Parathyroid adenoma (tissue), 2 donors: ENCODE data around the gene CBL.
"Not testable (repeated sequence)": the region's sequence is repeated elsewhere in the genome, so short reads cannot be mapped to it uniquely, and the experiment has no call there.

ENCODE experiments used
- H2AFZ ChIP-seq: fragments of 300-600 bp; sonication (generic); one replicate; pipeline ENCODE4 v1.7.0; 2017; ENCODE audit warnings: antibody characterized with exemption, mild to moderate bottlenecking
- H3K27ac ChIP-seq: fragments of 300-600 bp; sonication (generic); one replicate; pipeline ENCODE4 v1.7.0; 2017
- H3K27me3 ChIP-seq: fragments of 300-600 bp; sonication (generic); one replicate; pipeline ENCODE4 v1.7.0; 2017; ENCODE audit warnings: low read length; ENCODE audit not compliant: control insufficient read depth, insufficient read depth
- H3K36me3 ChIP-seq: fragments of 300-600 bp; sonication (generic); one replicate; pipeline ENCODE4 v1.7.0; 2017; ENCODE audit warnings: low read length; ENCODE audit not compliant: control insufficient read depth, insufficient read depth
- H3K4me1 ChIP-seq: fragments of 300-600 bp; sonication (generic); one replicate; pipeline ENCODE4 v1.7.0; 2017; ENCODE audit warnings: control low read depth
- H3K4me2 ChIP-seq: fragments of 300-600 bp; sonication (generic); one replicate; pipeline ENCODE4 v1.7.0; 2017; ENCODE audit warnings: low read length
- H3K4me3 ChIP-seq: fragments of 300-600 bp; sonication (generic); one replicate; pipeline ENCODE4 v1.7.0; 2017; ENCODE audit warnings: low read depth, low read length
- H3K79me2 ChIP-seq: fragments of 300-600 bp; sonication (generic); one replicate; pipeline ENCODE4 v1.7.0; 2017; ENCODE audit warnings: control low read depth
- H3K9ac ChIP-seq: fragments of 300-600 bp; sonication (generic); one replicate; pipeline ENCODE4 v1.7.0; 2017; ENCODE audit warnings: mild to moderate bottlenecking
- H3K9me3 ChIP-seq: fragments of 300-600 bp; sonication (generic); one replicate; pipeline ENCODE4 v1.7.0; 2017; ENCODE audit warnings: low read length; ENCODE audit not compliant: control insufficient read depth
- CTCF ChIP-seq: fragments of 300-600 bp; sonication (generic); IDR thresholded peaks from one replicate; pipeline ENCODE4 v1.7.0; 2017; ENCODE audit warnings: antibody characterized with exemption, mild to moderate bottlenecking
- donor health status: primary hyperparathyroidism.

CBL gene

DNA sequence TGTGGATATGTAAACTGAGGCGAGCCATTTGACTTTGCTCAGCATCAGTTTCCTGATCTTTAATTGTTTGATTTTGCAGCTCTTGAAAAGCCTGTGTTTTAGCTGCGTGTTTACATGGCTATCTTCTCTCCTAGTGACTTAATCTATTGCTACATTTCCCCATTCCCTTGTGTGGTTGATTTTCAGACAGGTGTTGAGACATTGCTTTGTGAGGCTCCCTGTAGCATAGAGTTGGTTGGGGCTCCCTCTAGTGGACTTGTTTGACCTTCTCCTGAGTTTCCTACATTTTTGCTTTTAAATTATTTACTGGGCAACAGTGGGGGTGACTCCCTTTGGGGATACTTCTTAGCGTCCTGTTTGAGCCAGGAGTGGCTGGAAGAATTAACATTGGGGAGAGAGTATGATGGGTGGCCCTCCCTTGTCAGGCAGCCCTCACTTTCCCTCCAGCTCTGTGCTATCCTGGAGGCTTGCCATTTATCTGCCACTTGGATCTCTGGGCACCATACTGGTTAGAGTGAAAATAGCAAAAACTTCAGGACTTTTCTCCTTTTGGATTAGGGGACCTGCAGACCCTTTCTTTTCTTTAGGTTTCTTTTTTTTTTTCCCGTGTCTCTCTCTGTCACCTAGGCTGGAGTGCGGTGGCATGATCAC, 9.2 kb upstream of the CBL start:
- H3K27ac ChIP-seq = no peak overlapping the region
- TF ChIP-seq CTCF = peak; percentile 71
- H3K36me3 ChIP-seq = no peaks in the 10 kb centered on the region
- H3K4me2 ChIP-seq = no peak overlapping the region
- H3K4me3 ChIP-seq = no peak overlapping the region
- no peak overlapping the region for H2AFZ ChIP-seq
- no peaks in the 10 kb centered on the region for H3K4me1 ChIP-seq
- H3K9me3 ChIP-seq = no peaks in the 10 kb centered on the region
- H3K79me2 ChIP-seq = no peaks in the 10 kb centered on the region
- no peaks in the 10 kb centered on the region for H3K27me3 ChIP-seq
- no peak overlapping the region for H3K9ac ChIP-seq

DNA sequence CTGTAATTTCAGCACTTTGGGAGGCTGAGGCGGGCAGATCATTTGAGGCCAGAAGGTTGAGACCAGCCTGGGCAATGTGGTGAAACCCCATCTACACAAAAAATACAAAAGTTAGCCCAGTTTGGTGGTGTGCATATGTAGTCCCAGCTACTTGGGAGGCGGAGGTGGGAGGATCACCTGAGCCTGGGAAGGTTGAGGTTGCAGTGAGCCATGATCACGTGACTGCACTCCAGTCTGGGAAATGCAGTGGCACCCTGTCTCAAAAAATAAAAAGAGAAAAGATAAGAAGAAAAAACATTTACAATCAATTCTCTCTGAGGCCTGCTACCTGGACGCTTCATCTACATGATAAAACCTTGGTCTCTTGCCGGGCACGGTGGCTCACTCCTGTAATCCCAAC, 7.2 kb upstream of the CBL start:
- no peak overlapping the region for H3K4me2 ChIP-seq
- no peak overlapping the region for H3K27ac ChIP-seq
- H3K9me3 ChIP-seq = no peaks in the 10 kb centered on the region
- no peak overlapping the region for H3K4me3 ChIP-seq
- H3K27me3 ChIP-seq = no peaks in the 10 kb centered on the region
- H3K4me1 ChIP-seq = no peaks in the 10 kb centered on the region
- H2AFZ ChIP-seq = no peak overlapping the region
- H3K9ac ChIP-seq = no peak overlapping the region
- H3K36me3 ChIP-seq = no peaks in the 10 kb centered on the region
- TF ChIP-seq CTCF = no peak
- no peaks in the 10 kb centered on the region for H3K79me2 ChIP-seq

- H3K79me2 ChIP-seq, H2AFZ ChIP-seq, H3K4me2 ChIP-seq, H3K9me3 ChIP-seq, H3K4me3 ChIP-seq, H3K36me3 ChIP-seq, H3K9ac ChIP-seq, H3K27ac ChIP-seq, H3K27me3 ChIP-seq, H3K4me1 ChIP-seq: not testable (repeated sequence)
Measured at GRCh38 chr11:119201236-119201635, 4.9 kb upstream of the CBL start.

DNA sequence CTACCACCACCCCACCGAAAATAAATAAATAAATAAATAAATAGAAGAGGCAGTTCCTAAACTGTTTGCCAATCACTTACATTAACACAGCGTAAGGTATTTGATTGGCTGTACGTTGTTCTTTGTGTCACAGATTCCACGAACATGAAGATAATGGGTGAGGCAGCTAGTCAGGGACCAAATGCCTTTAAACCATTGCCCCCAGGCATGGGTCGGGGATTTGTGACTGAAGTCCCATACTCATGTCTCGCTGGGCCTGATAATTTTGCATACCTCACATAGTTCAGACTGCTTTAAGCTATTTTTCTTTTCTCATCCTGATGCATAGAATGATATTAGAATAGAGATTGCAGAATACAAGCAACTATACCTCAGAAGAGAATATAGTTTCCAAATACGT, 3.6 kb upstream of the CBL start:
- Histone ChIP-seq H3K4me1 (no peaks in the 10 kb centered on the region), H3K9ac (no peak overlapping the region), H3K36me3 (no peaks in the 10 kb centered on the region), H3K27ac (no peak overlapping the region), H3K9me3 (no peaks in the 10 kb centered on the region), H3K27me3 (no peaks in the 10 kb centered on the region), H3K4me2 (no peak overlapping the region), H2AFZ (no peak overlapping the region), H3K79me2 (no peaks in the 10 kb centered on the region), H3K4me3 (no peak overlapping the region)
- TF ChIP-seq CTCF = no peak

GRCh38 chr11:119204066-119204465, 2.1 kb upstream of the CBL start:
- Histone ChIP-seq H3K9ac (no peak overlapping the region), H3K27me3 (no peaks in the 10 kb centered on the region), H2AFZ (no peak overlapping the region), H3K9me3 (no peaks in the 10 kb centered on the region), H3K4me3 (no peak overlapping the region), H3K79me2 (no peaks in the 10 kb centered on the region), H3K4me1 (no peaks in the 10 kb centered on the region), H3K36me3 (no peaks in the 10 kb centered on the region), H3K4me2 (no peak overlapping the region), H3K27ac (no peak overlapping the region)
- TF ChIP-seq CTCF = no peak
